Kidney epithelial cell (primary cell): ENCODE measurements around the gene SRGAP1. TPM values are rescaled to one million over a fixed set of nuclear protein-coding genes. Genes with fewer than 3 reads are reported as not detected.

ENCODE experiments used
- DNase-seq: peaks from one replicate; pipeline ENCODE4 v3.0.0-alpha.2; 2010; ENCODE audit warnings: low read depth
- H3K27me3 ChIP-seq: 2 replicates; pipeline ENCODE4 v1.6.0; 2011; ENCODE audit warnings: low read length; ENCODE audit not compliant: control insufficient read depth, insufficient read depth
- H3K36me3 ChIP-seq: 2 replicates; pipeline ENCODE4 v1.5.1; 2011; ENCODE audit warnings: low read length; ENCODE audit not compliant: control insufficient read depth, insufficient read depth
- H3K4me3 ChIP-seq: 2 replicates; pipeline ENCODE4 v1.5.1; 2011; ENCODE audit warnings: low read depth, mild to moderate bottlenecking, control low read depth, low read length
- total RNA-seq: library from RNA; depleted of rRNA; stranded (reverse); fragments of >200 nt; gene quantifications from 2 replicates; pipeline ENCODE4 v1.2.3, GENCODE V29; 2015
- TF ChIP-seq, protein P1 (sequence below): IDR thresholded peaks from 2 replicates; pipeline ENCODE4 v1.5.1; 2011; ENCODE audit warnings: mild to moderate bottlenecking, moderate library complexity, low read length, control low read depth, inconsistent platforms; ENCODE audit not compliant: insufficient read depth, poor library complexity, severe bottlenecking

Gene SRGAP1
- total RNA-seq, 1 donor from 2014 or later, result 28.9 TPM

GRCh38 chr12:63805704-63806672 lies 38.5 kb upstream of the SRGAP1 start:
- Histone ChIP-seq H3K36me3 (peaks cover 2% of the 10 kb centered on the region), H3K27me3 (no peaks in the 10 kb centered on the region), H3K4me3 (no peak overlapping the region)
- TF ChIP-seq, protein P1, sequence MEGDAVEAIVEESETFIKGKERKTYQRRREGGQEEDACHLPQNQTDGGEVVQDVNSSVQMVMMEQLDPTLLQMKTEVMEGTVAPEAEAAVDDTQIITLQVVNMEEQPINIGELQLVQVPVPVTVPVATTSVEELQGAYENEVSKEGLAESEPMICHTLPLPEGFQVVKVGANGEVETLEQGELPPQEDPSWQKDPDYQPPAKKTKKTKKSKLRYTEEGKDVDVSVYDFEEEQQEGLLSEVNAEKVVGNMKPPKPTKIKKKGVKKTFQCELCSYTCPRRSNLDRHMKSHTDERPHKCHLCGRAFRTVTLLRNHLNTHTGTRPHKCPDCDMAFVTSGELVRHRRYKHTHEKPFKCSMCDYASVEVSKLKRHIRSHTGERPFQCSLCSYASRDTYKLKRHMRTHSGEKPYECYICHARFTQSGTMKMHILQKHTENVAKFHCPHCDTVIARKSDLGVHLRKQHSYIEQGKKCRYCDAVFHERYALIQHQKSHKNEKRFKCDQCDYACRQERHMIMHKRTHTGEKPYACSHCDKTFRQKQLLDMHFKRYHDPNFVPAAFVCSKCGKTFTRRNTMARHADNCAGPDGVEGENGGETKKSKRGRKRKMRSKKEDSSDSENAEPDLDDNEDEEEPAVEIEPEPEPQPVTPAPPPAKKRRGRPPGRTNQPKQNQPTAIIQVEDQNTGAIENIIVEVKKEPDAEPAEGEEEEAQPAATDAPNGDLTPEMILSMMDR, result no peak
- DNase-seq, result no peak

GRCh38 chr12:63808631-63809030 lies 35.9 kb upstream of the SRGAP1 start:
- no peaks in the 10 kb centered on the region for H3K36me3 ChIP-seq
- H3K27me3 ChIP-seq, result no peaks in the 10 kb centered on the region
- no peak for DNase-seq
- no peak overlapping the region for H3K4me3 ChIP-seq
- TF ChIP-seq, protein P1, result no peak

GRCh38 chr12:63809566-63809965 lies 34.9 kb upstream of the SRGAP1 start:
- DNase-seq, result no peak
- TF ChIP-seq, protein P1, result no peak
- H3K27me3 ChIP-seq, result no peaks in the 10 kb centered on the region
- H3K4me3 ChIP-seq, result no peak overlapping the region
- H3K36me3 ChIP-seq, result no peaks in the 10 kb centered on the region

GRCh38 chr12:63811334-63811733 lies 33.2 kb upstream of the SRGAP1 start:
- TF ChIP-seq, protein P1, result no peak
- no peaks in the 10 kb centered on the region for H3K27me3 ChIP-seq
- H3K36me3 ChIP-seq, result no peaks in the 10 kb centered on the region
- no peak overlapping the region for H3K4me3 ChIP-seq
- DNase-seq, result no peak

DNA sequence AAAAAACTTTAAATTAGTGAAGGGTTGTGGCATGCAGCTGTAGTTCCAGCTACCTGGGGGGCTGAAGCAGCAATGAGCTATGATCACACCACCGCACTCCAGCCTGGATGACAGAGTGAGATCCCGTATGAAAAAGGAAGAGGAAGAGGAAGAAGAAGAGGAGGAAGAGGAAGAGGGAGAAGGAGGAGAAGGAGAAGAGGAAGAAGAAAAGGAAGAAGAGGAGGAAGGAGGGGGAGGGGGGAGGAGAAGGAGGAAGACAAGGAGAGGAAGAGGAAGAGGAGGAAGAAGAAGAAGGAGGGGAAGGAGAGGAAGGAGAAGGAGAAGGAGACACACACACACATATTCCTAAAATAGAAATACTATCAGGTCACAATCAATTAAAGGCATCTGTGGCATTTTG lies 32.7 kb upstream of the SRGAP1 start:
- DNase-seq, result no peak

More for the DNA sequence above, 32.7 kb upstream of the SRGAP1 start:
- Histone ChIP-seq H3K36me3 (no peaks in the 10 kb centered on the region), H3K4me3 (no peak overlapping the region), H3K27me3 (no peaks in the 10 kb centered on the region)
- TF ChIP-seq, protein P1, result no peak
